ENCODE data around the gene FRMPD2.

DNA sequence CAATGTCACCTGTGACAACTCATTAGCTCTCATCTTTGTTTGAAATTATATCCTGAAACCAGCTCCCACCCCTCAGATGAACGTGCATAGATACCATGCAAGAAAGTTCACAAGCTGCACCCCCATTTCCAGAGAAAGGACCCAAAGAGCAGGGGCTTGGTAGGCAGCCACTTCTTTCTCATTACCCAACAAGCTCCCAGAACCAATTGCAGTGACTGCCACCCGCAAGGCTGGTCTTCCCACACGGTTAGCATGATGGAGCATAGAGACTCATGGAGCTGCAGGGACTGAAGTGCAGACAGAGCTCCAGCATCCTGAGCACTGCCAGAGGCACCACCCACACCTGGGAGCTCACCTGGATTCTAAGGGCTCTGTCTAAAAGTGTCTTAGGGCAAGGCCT, 28.5 kb downstream of the FRMPD2 start:
- TF ChIP-seq, protein P1, sequence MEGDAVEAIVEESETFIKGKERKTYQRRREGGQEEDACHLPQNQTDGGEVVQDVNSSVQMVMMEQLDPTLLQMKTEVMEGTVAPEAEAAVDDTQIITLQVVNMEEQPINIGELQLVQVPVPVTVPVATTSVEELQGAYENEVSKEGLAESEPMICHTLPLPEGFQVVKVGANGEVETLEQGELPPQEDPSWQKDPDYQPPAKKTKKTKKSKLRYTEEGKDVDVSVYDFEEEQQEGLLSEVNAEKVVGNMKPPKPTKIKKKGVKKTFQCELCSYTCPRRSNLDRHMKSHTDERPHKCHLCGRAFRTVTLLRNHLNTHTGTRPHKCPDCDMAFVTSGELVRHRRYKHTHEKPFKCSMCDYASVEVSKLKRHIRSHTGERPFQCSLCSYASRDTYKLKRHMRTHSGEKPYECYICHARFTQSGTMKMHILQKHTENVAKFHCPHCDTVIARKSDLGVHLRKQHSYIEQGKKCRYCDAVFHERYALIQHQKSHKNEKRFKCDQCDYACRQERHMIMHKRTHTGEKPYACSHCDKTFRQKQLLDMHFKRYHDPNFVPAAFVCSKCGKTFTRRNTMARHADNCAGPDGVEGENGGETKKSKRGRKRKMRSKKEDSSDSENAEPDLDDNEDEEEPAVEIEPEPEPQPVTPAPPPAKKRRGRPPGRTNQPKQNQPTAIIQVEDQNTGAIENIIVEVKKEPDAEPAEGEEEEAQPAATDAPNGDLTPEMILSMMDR (IDR thresholded peaks at IDR 0.05; ENCODE audit: low read depth, low read length, poor library complexity, severe bottlenecking): no peak
- no peak for TF ChIP-seq EZH2phosphoT487 (IDR thresholded peaks at IDR 0.05; ENCODE audit: borderline replicate concordance, low read length)

Data from DOHH2 (cell line).